Smooth muscle cell (in vitro differentiated cells): ENCODE measurements around the gene STAC. TPM values are rescaled to one million over a fixed set of nuclear protein-coding genes. Genes with fewer than 3 reads are reported as not detected.

Experiments used
- DNase-seq: peaks from one replicate; lab custom pipeline; 2025; ENCODE audit not compliant: unreplicated experiment; lab: John Stamatoyannopoulos, UW
- H2AFZ ChIP-seq: fragments of 200-600 bp; sonication (generic); 2 replicates; pipeline ENCODE4 v1.6.0; 2016; ENCODE audit warnings: antibody characterized with exemption, low read depth, mild to moderate bottlenecking
- H3F3A ChIP-seq: fragments of 200-600 bp; sonication (generic); 2 replicates; pipeline ENCODE4 v1.6.0; 2017; ENCODE audit warnings: antibody characterized with exemption, low read depth
- H3K27ac ChIP-seq: fragments of 200-600 bp; sonication (generic); 2 replicates; pipeline ENCODE4 v1.5.1; 2016; ENCODE audit warnings: low read depth, mild to moderate bottlenecking
- H3K27me3 ChIP-seq: fragments of 200-600 bp; sonication (generic); 2 replicates; pipeline ENCODE4 v1.6.1; 2016; ENCODE audit warnings: low read depth, mild to moderate bottlenecking
- H3K36me3 ChIP-seq: fragments of 200-600 bp; sonication (generic); 2 replicates; pipeline ENCODE4 v1.5.1; 2016; ENCODE audit warnings: low read depth
- H3K4me1 ChIP-seq: fragments of 200-600 bp; sonication (generic); 2 replicates; pipeline ENCODE4 v1.5.1; 2016; ENCODE audit warnings: low read depth
- H3K4me2 ChIP-seq: fragments of 200-600 bp; sonication (generic); 2 replicates; pipeline ENCODE4 v1.6.0; 2016; ENCODE audit warnings: mild to moderate bottlenecking
- H3K4me3 ChIP-seq: fragments of 200-600 bp; sonication (generic); 2 replicates; pipeline ENCODE4 v1.5.1; 2016; ENCODE audit warnings: mild to moderate bottlenecking
- H3K79me2 ChIP-seq: fragments of 200-600 bp; sonication (generic); 2 replicates; pipeline ENCODE4 v1.6.0; 2016; ENCODE audit warnings: low read depth, mild to moderate bottlenecking
- H3K9ac ChIP-seq: fragments of 200-600 bp; sonication (generic); 2 replicates; pipeline ENCODE4 v1.6.0; 2016; ENCODE audit warnings: low read depth
- H3K9me3 ChIP-seq: fragments of 200-600 bp; sonication (generic); replicated peaks from 2 replicates; pipeline ENCODE4 v1.5.1; 2016; ENCODE audit warnings: low read depth
- H4K20me1 ChIP-seq: fragments of 200-600 bp; sonication (generic); 2 replicates; pipeline ENCODE4 v1.6.0; 2016; ENCODE audit warnings: low read depth
- WGBS: methylation state at CpG from one replicate; pipeline ENCODE4 v1.1.7; 2016; ENCODE audit warnings: low lambda C conversion rate; 5-methylcytosine and 5-hydroxymethylcytosine counted together
- polyA plus RNA-seq: library from polyadenylated mRNA; unstranded; fragments of >200 nt; fragmentation: Nextera tagmentation; extraction: Ambion mirVana; gene quantifications from 2 replicates; pipeline ENCODE4 v1.2.1, GENCODE V29; 2016
- total RNA-seq: library from RNA; depleted of rRNA; stranded (reverse); fragments of >200 nt; gene quantifications from 2 replicates; pipeline ENCODE4 v1.2.3, GENCODE V29; 2014
- TF ChIP-seq, protein P1 (sequence below): fragments of 200-600 bp; sonication (generic); IDR thresholded peaks from 2 replicates; pipeline ENCODE4 v1.5.1; 2017; ENCODE audit warnings: borderline replicate concordance, mild to moderate bottlenecking, antibody characterized with exemption; ENCODE audit not compliant: insufficient read depth, poor library complexity, severe bottlenecking

Gene STAC
- total and polyA plus RNA-seq, 2 experiments from 2014 or later: 1.2 to 1.4 TPM

DNA sequence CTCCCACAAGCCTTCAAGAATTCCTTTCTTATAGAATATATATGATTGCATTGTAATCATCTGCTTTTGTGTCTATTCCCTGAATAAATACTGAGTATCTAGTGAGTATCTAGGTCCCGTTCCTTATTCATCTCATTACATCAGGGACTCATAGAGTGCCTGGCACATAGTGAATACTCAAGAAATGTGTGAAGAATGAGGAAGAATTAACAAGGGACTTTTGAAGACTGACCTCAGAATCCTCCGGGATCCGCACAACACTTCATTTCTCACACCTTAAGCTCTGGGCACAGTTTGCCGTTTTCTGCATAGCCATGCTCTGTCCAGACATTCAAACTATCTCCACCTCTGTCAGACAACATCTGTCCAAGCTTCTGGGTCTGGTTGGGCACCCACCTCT lies 108.8 kb downstream of the STAC start:
- Histone ChIP-seq H3K4me2 (no peak overlapping the region), H3K36me3 (no peaks in the 10 kb centered on the region), H3F3A (no peaks in the 10 kb centered on the region), H3K79me2 (no peaks in the 10 kb centered on the region), H2AFZ (no peak overlapping the region), H3K27me3 (no peaks in the 10 kb centered on the region), H3K9me3 (no peaks in the 10 kb centered on the region), H3K4me3 (no peak overlapping the region), H3K4me1 (no peaks in the 10 kb centered on the region), H4K20me1 (no peaks in the 10 kb centered on the region), H3K27ac (no peak overlapping the region), H3K9ac (no peak overlapping the region)
- 95% methylated on average over 4 of the region's 4 CpGs for WGBS
- TF ChIP-seq, protein P1, sequence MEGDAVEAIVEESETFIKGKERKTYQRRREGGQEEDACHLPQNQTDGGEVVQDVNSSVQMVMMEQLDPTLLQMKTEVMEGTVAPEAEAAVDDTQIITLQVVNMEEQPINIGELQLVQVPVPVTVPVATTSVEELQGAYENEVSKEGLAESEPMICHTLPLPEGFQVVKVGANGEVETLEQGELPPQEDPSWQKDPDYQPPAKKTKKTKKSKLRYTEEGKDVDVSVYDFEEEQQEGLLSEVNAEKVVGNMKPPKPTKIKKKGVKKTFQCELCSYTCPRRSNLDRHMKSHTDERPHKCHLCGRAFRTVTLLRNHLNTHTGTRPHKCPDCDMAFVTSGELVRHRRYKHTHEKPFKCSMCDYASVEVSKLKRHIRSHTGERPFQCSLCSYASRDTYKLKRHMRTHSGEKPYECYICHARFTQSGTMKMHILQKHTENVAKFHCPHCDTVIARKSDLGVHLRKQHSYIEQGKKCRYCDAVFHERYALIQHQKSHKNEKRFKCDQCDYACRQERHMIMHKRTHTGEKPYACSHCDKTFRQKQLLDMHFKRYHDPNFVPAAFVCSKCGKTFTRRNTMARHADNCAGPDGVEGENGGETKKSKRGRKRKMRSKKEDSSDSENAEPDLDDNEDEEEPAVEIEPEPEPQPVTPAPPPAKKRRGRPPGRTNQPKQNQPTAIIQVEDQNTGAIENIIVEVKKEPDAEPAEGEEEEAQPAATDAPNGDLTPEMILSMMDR: no peak
- DNase-seq: no peak

DNA sequence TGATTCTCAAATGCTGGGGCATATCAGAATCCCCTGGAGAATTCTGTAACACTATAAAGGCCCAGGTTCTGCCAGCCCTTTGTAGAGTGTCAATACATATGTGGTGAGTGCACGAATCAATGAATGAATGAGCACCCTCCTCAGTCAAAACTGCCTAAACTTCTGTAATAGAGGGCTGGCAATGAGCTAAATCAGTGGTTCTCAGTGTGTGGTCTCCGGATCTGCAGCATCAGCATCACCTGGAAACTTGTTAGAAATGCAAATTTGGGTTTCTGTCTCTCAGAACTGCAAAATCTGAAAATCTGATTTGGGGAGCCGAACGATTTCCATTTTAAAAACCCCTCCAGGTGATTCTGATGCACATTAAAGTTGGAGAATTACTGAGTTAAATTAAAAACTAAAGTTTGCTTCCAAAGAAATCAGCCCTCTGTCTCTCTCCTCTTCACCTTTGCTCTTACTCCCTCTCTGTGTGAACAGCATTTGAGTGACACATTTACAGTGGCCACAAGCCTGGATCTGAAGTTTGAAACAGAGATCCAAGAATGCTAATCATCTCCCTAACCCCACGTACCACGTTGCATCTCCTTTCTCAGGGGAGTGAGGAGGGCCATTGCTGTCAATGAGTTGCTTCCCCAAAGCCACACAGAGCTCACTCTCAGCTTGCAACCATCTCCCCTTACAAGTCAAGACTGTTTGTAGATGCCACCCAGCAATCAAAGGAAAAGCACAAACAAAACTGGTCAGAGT lies 109.5 kb downstream of the STAC start:
- Histone ChIP-seq H3K9ac (no peak overlapping the region), H3K4me2 (no peak overlapping the region), H3K79me2 (no peaks in the 10 kb centered on the region), H3K9me3 (no peaks in the 10 kb centered on the region), H3K36me3 (no peaks in the 10 kb centered on the region), H3K27ac (no peak overlapping the region), H3K4me3 (no peak overlapping the region), H4K20me1 (no peaks in the 10 kb centered on the region), H3K4me1 (no peaks in the 10 kb centered on the region), H3F3A (no peaks in the 10 kb centered on the region), H2AFZ (no peak overlapping the region), H3K27me3 (no peaks in the 10 kb centered on the region)
- no peak for DNase-seq
- 81% methylated on average over 6 of the region's 6 CpGs for WGBS
- TF ChIP-seq, protein P1: no peak

DNA sequence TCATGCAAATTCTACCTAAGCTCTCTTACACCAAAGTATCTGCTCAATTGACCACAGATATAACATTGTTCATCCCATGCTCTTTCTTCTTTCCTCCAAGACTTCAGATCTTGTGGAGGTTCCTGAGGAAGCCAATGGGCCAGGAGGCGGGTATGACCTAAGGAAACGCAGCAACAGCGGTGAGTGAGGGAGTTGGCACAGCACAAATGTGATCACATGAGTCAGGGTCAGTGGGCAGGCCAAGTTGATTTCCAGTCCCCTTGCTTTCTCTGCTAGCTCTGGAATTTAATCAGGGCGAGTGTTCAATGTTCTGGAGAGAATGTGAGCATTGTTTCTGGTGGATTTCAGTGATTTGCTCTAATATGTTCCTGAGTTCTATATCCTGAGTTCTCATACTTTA lies 112.7 kb downstream of the STAC start:
- Histone ChIP-seq H3K4me1 (no peaks in the 10 kb centered on the region), H3K27ac (no peak overlapping the region), H3K4me2 (no peak overlapping the region), H3K27me3 (no peaks in the 10 kb centered on the region), H3K9ac (no peak overlapping the region), H3K9me3 (no peaks in the 10 kb centered on the region), H3K4me3 (no peak overlapping the region), H3K79me2 (no peaks in the 10 kb centered on the region), H3F3A (no peaks in the 10 kb centered on the region), H3K36me3 (no peaks in the 10 kb centered on the region), H4K20me1 (no peaks in the 10 kb centered on the region), H2AFZ (no peak overlapping the region)
- 95% methylated on average over 4 of the region's 4 CpGs for WGBS
- TF ChIP-seq, protein P1: no peak
- DNase-seq: no peak

DNA sequence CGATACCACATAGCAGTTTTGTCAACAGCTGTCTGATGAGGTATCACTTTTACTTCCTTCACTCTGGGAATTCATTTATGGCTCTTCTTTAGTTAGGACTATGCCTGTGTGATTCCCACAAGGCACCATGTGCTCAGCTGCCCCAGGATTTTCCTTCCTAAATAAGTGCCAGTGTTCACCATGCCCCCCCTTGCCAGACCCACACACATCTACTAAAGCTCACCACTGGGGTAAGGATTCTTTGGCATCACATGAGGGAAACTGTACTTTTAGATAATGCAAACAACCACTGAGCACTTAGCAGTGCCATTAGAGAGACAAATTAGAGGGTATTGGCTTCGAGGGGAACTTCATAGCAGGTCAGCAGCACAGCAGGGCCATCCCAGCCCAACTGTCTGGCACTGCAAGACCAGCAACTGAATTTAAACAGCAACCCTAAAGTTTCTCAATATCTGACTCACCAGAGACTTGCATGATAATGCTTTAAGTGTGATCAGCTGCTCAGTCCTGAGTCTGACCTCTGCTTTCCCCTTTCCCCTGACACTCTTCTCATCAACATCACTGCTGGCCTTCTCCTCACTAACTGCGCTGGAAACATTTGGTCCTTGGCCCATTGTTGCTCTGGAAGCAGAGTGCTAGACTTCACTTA lies 114.3 kb downstream of the STAC start:
- H4K20me1 ChIP-seq: no peaks in the 10 kb centered on the region
- no peak overlapping the region for H3K4me2 ChIP-seq
- H3F3A ChIP-seq: no peaks in the 10 kb centered on the region
- WGBS: 63% methylated on average over 3 of the region's 3 CpGs
- no peak overlapping the region for H3K27ac ChIP-seq
- no peak overlapping the region for H3K4me3 ChIP-seq
- H3K9ac ChIP-seq: no peak overlapping the region
- TF ChIP-seq, protein P1: no peak
- H3K9me3 ChIP-seq: no peaks in the 10 kb centered on the region
- H3K4me1 ChIP-seq: no peaks in the 10 kb centered on the region
- H3K36me3 ChIP-seq: no peaks in the 10 kb centered on the region
- no peak overlapping the region for H2AFZ ChIP-seq
- no peaks in the 10 kb centered on the region for H3K27me3 ChIP-seq
- H3K79me2 ChIP-seq: no peaks in the 10 kb centered on the region
- no peak for DNase-seq
